CD4-positive, CD25-positive, alpha-beta regulatory T cell (primary cell): ENCODE measurements around the gene RPS25. TPM values are rescaled to one million over a fixed set of nuclear protein-coding genes. Genes with fewer than 3 reads are reported as not detected.
"Not testable (repeated sequence)": the region's sequence is repeated elsewhere in the genome, so short reads cannot be mapped to it uniquely, and the experiment has no call there.

Experiments
- ATAC-seq, 2 donors: fragments of 150-1000 bp; cut with Tn5 transposase; one replicate each; pipeline ENCODE4 v1.10.0; 2021; ENCODE audit warnings: low read depth in 2 of 2, moderate number of reproducible peaks in 2 of 2, moderate library complexity in 1 of 2
- DNase-seq, 3 donors: peaks; one replicate each; pipeline versions ENCODE4 v3.0.0 to v3.0.0-alpha.2; 2012 to 2022; ENCODE audit warnings: mixed read lengths in 1 of 3
- H3K27ac ChIP-seq: one replicate; pipeline ENCODE4 v1.7.0; 2013; ENCODE audit warnings: mild to moderate bottlenecking, low read length; ENCODE audit not compliant: insufficient read depth, poor library complexity, severe bottlenecking
- H3K27me3 ChIP-seq: one replicate; pipeline ENCODE4 v1.7.0; 2013; ENCODE audit warnings: low read length; ENCODE audit not compliant: control insufficient read depth, insufficient read depth
- H3K36me3 ChIP-seq: one replicate; pipeline ENCODE4 v1.7.0; 2013; ENCODE audit warnings: mild to moderate bottlenecking, low read length, moderate library complexity; ENCODE audit not compliant: control insufficient read depth, insufficient read depth
- H3K4me1 ChIP-seq: 2 replicates; pipeline ENCODE4 v1.7.0; 2013; ENCODE audit warnings: mild to moderate bottlenecking, low read length; ENCODE audit not compliant: insufficient read depth, control insufficient read depth, poor library complexity, severe bottlenecking
- H3K4me3 ChIP-seq: one replicate; pipeline ENCODE4 v1.7.0; 2013; ENCODE audit warnings: low read depth, mild to moderate bottlenecking, low read length, moderate library complexity
- H3K9me3 ChIP-seq, 2 experiments: 1 replicate in 1 of 2; 2 replicates in 1 of 2; pipeline ENCODE4 v1.7.0; 2013; ENCODE audit warnings: low read length in 2 of 2, mild to moderate bottlenecking in 1 of 2, moderate library complexity in 1 of 2; ENCODE audit not compliant: control insufficient read depth in 2 of 2
- H3K27ac Mint-ChIP-seq, 3 donors: one replicate each; pipeline ENCODE4 v1.8.0; 2020 to 2022; ENCODE audit warnings: mild to moderate bottlenecking in 3 of 3, mixed read lengths in 3 of 3, moderate library complexity in 2 of 3
- H3K27me3 Mint-ChIP-seq: one replicate; pipeline ENCODE4 v1.8.0; 2022; ENCODE audit warnings: mild to moderate bottlenecking, mixed read lengths
- H3K36me3 Mint-ChIP-seq: one replicate; pipeline ENCODE4 v1.8.0; 2020; ENCODE audit warnings: mixed read lengths
- H3K4me1 Mint-ChIP-seq, 4 donors: one replicate each; pipeline ENCODE4 v1.8.0; 2020 to 2022; ENCODE audit warnings: mixed read lengths in 4 of 4, mild to moderate bottlenecking in 1 of 4
- H3K4me3 Mint-ChIP-seq, 4 donors: one replicate each; pipeline ENCODE4 v1.8.0; 2020 to 2022; ENCODE audit warnings: mild to moderate bottlenecking in 4 of 4, mixed read lengths in 4 of 4, moderate library complexity in 3 of 4
- H3K9me3 Mint-ChIP-seq, 7 donors: one replicate each; pipeline ENCODE4 v1.8.0; 2020 to 2022; ENCODE audit warnings: mixed read lengths in 7 of 7, mild to moderate bottlenecking in 3 of 7, moderate library complexity in 2 of 7
- polyA plus RNA-seq, 4 donors: library from polyadenylated mRNA; unstranded; fragments of 300-500 nt; fragmentation: Illumina TruSeq; gene quantifications; one replicate each; pipeline ENCODE4 v1.2.3, GENCODE V29; 2021
- total RNA-seq: library from RNA; stranded (reverse); gene quantifications from one replicate; pipeline ENCODE4 v1.2.3, GENCODE V29; 2022

RPS25 gene
- total and polyA plus RNA-seq, 5 donors from 2014 or later = 1,801 to 5,953 (median 4,978) TPM

DNA sequence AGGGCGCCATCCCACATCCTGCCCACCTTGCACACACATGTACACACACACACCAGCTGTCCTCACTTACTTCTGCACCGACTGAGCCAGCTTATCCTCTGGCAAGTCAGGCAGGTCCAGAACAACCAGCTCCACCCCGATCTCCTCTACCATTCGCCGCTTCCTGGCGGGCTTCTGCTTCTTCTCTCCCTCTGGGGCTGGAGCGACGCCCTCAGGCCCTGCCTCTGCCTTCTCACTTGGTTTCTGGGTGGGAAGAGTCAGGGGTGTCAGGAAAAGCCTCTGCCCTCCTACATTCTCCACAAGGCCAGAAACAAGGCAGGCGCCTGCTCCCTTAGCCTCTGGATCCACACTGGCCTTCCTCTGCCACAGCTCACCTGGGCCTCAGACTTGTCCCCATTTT lies 30.5 kb upstream of the RPS25 start:
- Histone ChIP-seq H3K9me3 (no peaks in the 10 kb centered on the region), H3K27me3 (no peaks in the 10 kb centered on the region), H3K36me3 (peaks cover 64% of the 10 kb centered on the region), H3K4me3 (no peak overlapping the region), H3K4me1 (peaks cover 15% of the 10 kb centered on the region), H3K27ac (no peak overlapping the region)
- ATAC-seq (no peak), DNase-seq (no peak)
- Mint-ChIP-seq H3K4me1 (peaks cover 0 to 24% (median 6%) of the 10 kb centered on the region in 4 donors), H3K9me3 (no peaks in the 10 kb centered on the region), H3K27ac (peak overlapping the region in 2 of 3 donors; percentile 51 to 60), H3K27me3 (no peaks in the 10 kb centered on the region), H3K4me3 (no peak overlapping the region), H3K36me3 (peaks cover 44% of the 10 kb centered on the region)

DNA sequence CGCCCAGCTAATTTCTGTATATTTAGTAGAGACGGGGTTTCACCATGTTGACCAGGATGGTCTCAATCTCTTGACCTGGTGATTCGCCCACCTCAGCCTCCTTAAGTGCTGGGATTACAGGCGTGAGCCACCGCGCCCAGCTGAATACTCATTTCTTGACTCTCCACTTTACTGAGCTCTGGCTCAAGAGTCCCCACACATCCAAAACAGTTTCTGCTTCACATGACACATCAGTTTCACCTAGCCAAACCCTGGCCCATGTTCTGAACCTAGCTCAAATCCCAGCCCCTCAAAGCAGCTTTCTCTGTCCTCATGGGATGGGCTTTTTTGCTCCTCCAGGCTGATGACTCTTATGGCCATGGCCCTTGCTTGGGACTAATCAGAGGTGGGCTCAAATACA lies 29.1 kb upstream of the RPS25 start:
- no peaks in the 10 kb centered on the region for H3K9me3 Mint-ChIP-seq

DNA sequence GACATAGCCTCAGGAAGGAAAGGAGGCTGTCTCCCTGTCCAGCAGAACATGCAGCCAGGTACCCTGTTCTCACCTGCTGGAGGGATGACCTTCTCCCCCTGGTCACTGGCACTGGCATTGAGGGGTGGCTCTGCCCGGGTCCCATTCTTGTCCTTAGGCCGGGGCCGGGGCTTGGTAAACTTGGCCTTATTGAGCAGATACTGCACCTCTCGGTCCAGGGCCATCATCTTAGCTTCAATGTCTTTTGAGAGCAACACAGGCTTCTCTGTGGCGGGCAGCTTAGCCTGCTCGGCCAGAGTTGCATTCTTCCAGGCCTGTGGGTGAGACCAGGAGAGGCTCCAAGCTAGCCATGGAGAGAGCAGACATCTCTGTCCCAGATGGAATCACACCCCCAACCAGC lies 28.3 kb upstream of the RPS25 start:
- Histone ChIP-seq H3K27me3 (no peaks in the 10 kb centered on the region), H3K4me1 (peaks cover 7% of the 10 kb centered on the region), H3K36me3 (peaks cover 43% of the 10 kb centered on the region), H3K4me3 (no peak overlapping the region), H3K27ac (no peak overlapping the region), H3K9me3 (no peaks in the 10 kb centered on the region)
- H3K4me3 Mint-ChIP-seq = no peak overlapping the region
- peaks cover 0 to 7% (median 6%) of the 10 kb centered on the region in 4 donors for H3K4me1 Mint-ChIP-seq
- no peak overlapping the region for H3K27ac Mint-ChIP-seq
- no peaks in the 10 kb centered on the region for H3K27me3 Mint-ChIP-seq
- H3K36me3 Mint-ChIP-seq = peaks cover 34% of the 10 kb centered on the region
- no peaks in the 10 kb centered on the region for H3K9me3 Mint-ChIP-seq
- DNase-seq (no peak), ATAC-seq (no peak)

More for the DNA sequence above, 29.1 kb upstream of the RPS25 start:
- H3K27me3 Mint-ChIP-seq = no peaks in the 10 kb centered on the region
- H3K4me3 ChIP-seq = no peak overlapping the region
- no peak overlapping the region for H3K4me3 Mint-ChIP-seq
- H3K36me3 ChIP-seq = peaks cover 50% of the 10 kb centered on the region
- no peaks in the 10 kb centered on the region for H3K27me3 ChIP-seq
- H3K4me1 ChIP-seq = peaks cover 15% of the 10 kb centered on the region
- ATAC-seq (no peak), DNase-seq (no peak)
- no peak overlapping the region for H3K27ac Mint-ChIP-seq
- peaks cover 0 to 15% (median 6%) of the 10 kb centered on the region in 4 donors for H3K4me1 Mint-ChIP-seq
- no peaks in the 10 kb centered on the region for H3K9me3 ChIP-seq
- H3K27ac ChIP-seq = no peak overlapping the region
- H3K36me3 Mint-ChIP-seq = peaks cover 34% of the 10 kb centered on the region

DNA sequence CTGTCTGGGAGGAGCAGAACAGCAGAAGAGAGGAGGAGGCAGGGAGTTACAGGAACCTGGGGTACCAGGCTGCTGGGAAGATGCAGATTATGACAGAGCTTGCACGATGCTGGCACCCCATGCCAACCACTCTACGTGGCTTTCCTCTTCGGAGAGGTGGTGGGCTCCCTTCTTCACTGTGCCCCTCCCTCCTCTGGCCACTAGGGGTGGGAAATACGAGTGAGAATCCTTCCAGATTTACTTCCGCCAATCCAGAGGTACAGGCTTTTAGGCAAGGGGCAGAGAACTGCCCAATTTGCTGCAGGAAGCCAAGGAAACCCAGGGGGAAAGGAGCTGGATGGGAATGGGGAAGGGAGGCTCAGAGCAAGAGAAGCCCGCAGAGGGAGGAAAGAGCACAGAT lies 26.6 kb upstream of the RPS25 start:
- no peak for ATAC-seq
- H3K27ac Mint-ChIP-seq = no peak overlapping the region
- peaks cover 23% of the 10 kb centered on the region for H3K36me3 Mint-ChIP-seq

DNA sequence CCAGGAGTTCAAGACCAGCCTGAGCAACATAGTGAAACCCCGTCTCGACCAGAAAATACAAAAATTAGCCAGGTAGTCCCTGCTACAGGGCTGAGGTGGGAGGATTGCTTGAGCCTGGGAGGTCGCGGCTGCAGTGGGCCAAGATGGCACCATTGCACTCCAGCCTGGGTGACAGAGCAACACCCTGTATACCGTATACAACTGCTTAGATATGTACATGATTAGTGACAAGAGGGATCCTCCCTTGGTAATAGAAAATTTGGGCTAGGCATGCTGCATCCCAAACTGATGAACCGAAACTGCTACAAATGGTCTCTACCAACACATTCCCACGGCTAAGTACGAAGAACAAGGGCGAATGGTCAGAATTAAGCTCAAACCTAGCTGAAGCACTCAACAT lies 24.8 kb upstream of the RPS25 start:
- no peaks in the 10 kb centered on the region for H3K4me1 ChIP-seq
- H3K36me3 ChIP-seq = peaks cover 17% of the 10 kb centered on the region
- Mint-ChIP-seq H3K36me3 (peaks cover 12% of the 10 kb centered on the region), H3K4me3 (no peak overlapping the region), H3K9me3 (no peaks in the 10 kb centered on the region), H3K27me3 (peaks cover 5% of the 10 kb centered on the region), H3K4me1 (peaks cover 0 to 4% (median 0%) of the 10 kb centered on the region in 4 donors), H3K27ac (no peak overlapping the region)
- DNase-seq (no peak), ATAC-seq (no peak)
- H3K9me3 ChIP-seq = no peaks in the 10 kb centered on the region
- H3K4me3 ChIP-seq = no peak overlapping the region
- no peaks in the 10 kb centered on the region for H3K27me3 ChIP-seq
- H3K27ac ChIP-seq = no peak overlapping the region

More for the DNA sequence above, 26.6 kb upstream of the RPS25 start:
- no peaks in the 10 kb centered on the region for H3K27me3 Mint-ChIP-seq
- peaks cover 35% of the 10 kb centered on the region for H3K36me3 ChIP-seq
- H3K4me1 Mint-ChIP-seq = peaks cover 0 to 4% (median 0%) of the 10 kb centered on the region in 4 donors
- H3K27me3 ChIP-seq = no peaks in the 10 kb centered on the region
- no peak overlapping the region for H3K4me3 ChIP-seq
- H3K4me1 ChIP-seq = no peaks in the 10 kb centered on the region
- DNase-seq = no peak
- no peak overlapping the region for H3K4me3 Mint-ChIP-seq
- no peak overlapping the region for H3K27ac ChIP-seq
- no peaks in the 10 kb centered on the region for H3K9me3 ChIP-seq
- no peaks in the 10 kb centered on the region for H3K9me3 Mint-ChIP-seq

DNA sequence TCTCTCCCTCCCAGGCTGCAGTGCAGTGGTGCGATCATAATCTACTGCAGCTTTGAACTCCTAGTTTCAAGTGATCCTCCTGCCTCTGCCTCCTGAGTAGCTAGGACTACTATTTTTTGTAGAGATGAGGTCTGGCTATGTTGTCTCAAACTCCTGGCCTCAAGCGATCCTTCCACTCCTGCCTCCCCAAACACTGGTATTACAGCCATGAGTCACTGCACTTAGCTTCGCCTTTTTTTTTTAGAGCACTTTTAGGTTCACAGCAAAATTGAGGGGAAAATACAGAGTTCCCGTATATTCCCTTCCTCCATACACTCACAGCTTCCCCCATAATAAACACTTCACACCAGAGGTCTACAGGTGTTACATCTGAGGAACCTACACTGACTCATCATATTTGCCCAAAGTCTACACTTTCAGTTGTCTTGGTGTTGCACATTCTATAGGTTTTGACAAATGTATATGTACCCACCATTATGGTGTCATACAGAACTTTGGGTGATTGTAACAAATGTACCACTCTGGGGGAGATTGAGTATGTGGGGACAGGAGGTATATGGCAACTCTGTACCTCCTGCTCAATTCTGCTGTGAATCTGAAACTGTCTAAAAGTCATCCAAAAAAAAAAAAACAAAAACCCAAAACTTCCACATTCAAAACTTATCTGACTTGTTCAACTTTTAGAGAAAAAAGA lies 23.8 kb upstream of the RPS25 start:
- peaks cover 0 to 4% (median 0%) of the 10 kb centered on the region in 4 donors for H3K4me1 Mint-ChIP-seq
- no peak overlapping the region for H3K27ac ChIP-seq
- peaks cover 8% of the 10 kb centered on the region for H3K36me3 Mint-ChIP-seq
- H3K4me1 ChIP-seq = no peaks in the 10 kb centered on the region
- no peak for DNase-seq
- H3K4me3 ChIP-seq = no peak overlapping the region
- H3K27me3 ChIP-seq = no peaks in the 10 kb centered on the region
- H3K36me3 ChIP-seq = peaks cover 8% of the 10 kb centered on the region
- H3K27ac Mint-ChIP-seq = peak overlapping the region in 1 of 3 donors; percentile 79
- H3K9me3 ChIP-seq = no peaks in the 10 kb centered on the region
- H3K27me3 Mint-ChIP-seq = peaks cover 5% of the 10 kb centered on the region
- H3K9me3 Mint-ChIP-seq = no peaks in the 10 kb centered on the region
- H3K4me3 Mint-ChIP-seq = no peak overlapping the region
- ATAC-seq = no peak

DNA sequence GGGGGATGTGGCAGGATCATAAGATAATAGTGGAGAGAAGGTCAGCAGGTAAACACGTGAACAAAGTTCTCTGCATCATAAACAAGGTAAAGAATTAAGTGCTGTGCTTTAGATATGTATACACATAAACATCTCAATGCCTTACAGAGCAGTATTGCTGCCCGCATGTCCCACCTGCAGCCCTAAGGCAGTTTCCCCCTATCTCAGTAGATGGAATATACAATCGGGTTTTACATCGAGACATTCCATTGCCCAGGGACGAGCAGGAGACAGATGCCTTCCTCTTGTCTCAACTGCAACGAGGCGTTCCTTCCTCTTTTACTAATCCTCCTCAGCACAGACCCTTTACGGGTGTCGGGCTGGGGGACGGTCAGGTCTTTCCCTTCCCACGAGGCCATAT lies 21.3 kb upstream of the RPS25 start:
- H3K27ac Mint-ChIP-seq, H3K4me1 Mint-ChIP-seq, ATAC-seq, H3K9me3 Mint-ChIP-seq, DNase-seq, H3K4me1 ChIP-seq, H3K27me3 ChIP-seq, H3K4me3 Mint-ChIP-seq, H3K27ac ChIP-seq, H3K36me3 ChIP-seq, H3K9me3 ChIP-seq, H3K27me3 Mint-ChIP-seq, H3K36me3 Mint-ChIP-seq, H3K4me3 ChIP-seq: not testable (repeated sequence)

DNA sequence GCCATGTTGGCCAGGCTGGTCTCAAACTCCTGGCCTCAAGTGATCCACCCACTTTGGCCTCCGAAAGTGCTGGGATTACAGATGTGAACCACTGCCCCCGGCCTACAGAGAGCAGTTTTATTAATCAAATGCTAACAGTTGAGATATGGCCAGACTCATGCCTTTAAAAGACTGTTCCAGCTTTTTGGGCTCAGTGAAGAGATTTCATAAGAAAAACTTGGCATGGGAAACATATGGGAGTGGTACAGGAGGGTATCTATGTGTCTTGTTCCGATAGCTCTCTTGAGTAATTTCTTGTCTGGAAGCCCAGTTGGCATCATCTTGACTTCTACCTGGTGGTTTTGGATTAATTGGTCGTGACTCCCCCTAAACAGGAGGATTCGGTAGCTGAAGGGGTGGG lies 20.7 kb upstream of the RPS25 start:
- H3K27me3 ChIP-seq = no peaks in the 10 kb centered on the region
- no peaks in the 10 kb centered on the region for H3K9me3 ChIP-seq
- no peak overlapping the region for H3K27ac ChIP-seq
- no peak overlapping the region for H3K4me3 Mint-ChIP-seq
- H3K27ac Mint-ChIP-seq = no peak overlapping the region
- ATAC-seq = no peak
- no peaks in the 10 kb centered on the region for H3K36me3 ChIP-seq
- no peaks in the 10 kb centered on the region for H3K36me3 Mint-ChIP-seq
- no peaks in the 10 kb centered on the region for H3K4me1 ChIP-seq
- no peaks in the 10 kb centered on the region for H3K9me3 Mint-ChIP-seq
- DNase-seq = no peak
- peaks cover 10% of the 10 kb centered on the region for H3K27me3 Mint-ChIP-seq
- peaks cover 0 to 4% (median 0%) of the 10 kb centered on the region in 4 donors for H3K4me1 Mint-ChIP-seq
- no peak overlapping the region for H3K4me3 ChIP-seq
